ENCODE results near the gene RHBDL2.
"Not testable (repeated sequence)": the region's sequence is repeated elsewhere in the genome, so short reads cannot be mapped to it uniquely, and the experiment has no call there.

The RHBDL2 gene

DNA sequence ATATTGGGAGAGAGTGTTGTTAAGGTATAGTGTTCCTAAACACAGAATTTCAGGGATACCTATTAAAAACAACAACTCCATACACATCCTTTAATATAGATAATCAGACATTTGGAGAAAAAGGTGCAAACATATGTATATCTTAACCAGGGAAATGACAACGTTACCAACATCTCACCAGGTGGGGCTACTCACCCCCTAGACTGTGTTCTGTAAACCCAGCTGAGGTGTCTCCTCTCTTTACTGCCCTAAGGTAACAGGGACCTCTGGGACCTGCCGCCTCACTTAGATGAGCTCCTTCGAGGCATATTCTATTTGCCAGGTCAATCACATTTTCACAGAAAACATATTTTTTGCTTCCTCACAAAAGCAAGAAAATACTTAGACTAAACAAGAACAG, 95.4 kb downstream of the RHBDL2 start:
- TF ChIP-seq POLR2A (IDR thresholded peaks at IDR 0.05; ENCODE audit: low read depth, low read length) = no peak
- FAIRE-seq = no peak
- DNase-seq (ENCODE audit: insufficient read length, low spot score) = no peak

DNA sequence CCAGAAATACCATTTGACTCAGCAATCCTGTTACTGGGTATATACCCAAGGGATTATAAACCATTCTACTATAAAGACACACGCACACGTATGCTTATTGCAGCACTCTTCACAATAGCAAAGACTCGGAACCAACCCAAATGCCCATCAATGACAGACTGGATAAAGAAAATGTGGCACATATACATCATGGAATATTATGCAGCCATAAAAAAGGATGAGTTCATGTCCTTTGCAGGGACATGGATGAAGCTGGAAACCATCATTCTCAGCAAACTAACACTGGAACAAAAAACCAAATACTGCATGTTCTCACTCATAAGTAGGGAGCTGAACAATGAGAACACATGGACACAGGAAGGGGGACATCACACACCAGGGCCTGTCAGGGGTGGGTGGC, 96.5 kb downstream of the RHBDL2 start:
- FAIRE-seq; DNase-seq (ENCODE audit: insufficient read length, low spot score): not testable (repeated sequence)

DNA sequence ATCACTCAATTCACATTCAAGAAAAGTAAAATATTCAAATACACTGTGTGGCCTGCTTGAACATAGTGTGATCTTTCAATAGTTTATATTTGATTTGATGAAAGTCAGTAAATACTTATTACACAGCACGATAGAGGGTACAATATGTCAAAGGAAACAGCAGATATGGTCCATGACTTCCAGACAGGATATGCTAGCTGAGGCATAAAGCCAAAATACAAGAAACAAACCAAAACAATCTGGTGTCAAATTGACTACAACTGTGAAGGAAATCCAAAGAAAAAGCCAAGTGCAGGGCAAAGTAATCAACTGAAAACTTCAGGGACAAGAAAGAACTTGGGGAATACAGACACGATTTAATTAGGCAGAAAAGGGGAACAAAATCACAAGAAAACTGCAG, 101.3 kb downstream of the RHBDL2 start:
- FAIRE-seq = no peak
- no peak for DNase-seq (ENCODE audit: insufficient read length, low spot score)
- no peak for TF ChIP-seq POLR2A (IDR thresholded peaks at IDR 0.05; ENCODE audit: low read depth, low read length)

DNA sequence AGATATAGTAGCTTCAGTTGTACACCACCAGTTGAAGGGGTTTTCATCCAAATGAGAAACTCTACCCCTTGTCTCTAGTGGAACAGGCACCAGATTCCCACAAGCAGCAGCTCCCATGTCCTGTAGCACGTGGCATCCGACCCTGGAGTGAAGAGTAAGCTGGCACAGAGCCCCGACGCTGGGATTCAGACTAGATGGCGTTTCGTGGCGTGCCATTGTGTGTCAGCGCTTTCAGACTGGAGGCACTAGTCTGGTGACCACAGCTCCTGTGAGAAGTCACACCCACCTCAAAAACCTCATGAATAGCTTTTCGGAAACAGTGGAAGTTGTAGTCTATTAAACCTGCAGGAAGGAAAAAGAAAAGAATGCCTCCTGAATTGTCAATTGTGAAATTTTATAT, 102.3 kb downstream of the RHBDL2 start:
- no peak for FAIRE-seq
- TF ChIP-seq POLR2A (IDR thresholded peaks at IDR 0.05; ENCODE audit: low read depth, low read length) = no peak
- no peak for DNase-seq (ENCODE audit: insufficient read length, low spot score)

DNA sequence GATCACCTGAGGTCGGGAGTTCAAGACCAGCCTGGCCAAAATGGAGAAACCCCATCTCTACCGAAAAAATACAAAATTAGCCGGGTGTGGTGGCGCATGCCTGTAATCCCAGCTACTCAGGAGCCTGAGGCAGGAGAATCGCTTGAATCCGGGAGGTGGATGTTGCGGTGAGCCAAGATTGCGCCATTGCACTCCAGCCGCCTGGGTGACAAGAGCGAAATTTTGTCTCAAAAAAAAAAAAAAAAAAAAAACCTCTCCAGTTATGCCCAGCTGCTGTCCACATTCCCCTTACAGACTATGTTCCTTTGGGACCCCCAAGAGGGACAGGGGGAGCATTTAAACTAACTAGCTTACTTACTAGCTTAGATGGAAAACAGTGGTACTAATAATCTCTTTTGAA, 105.3 kb downstream of the RHBDL2 start:
- FAIRE-seq; DNase-seq (ENCODE audit: insufficient read length, low spot score): not testable (repeated sequence)
